HG02870 (cell line): ENCODE data around the gene TSPAN5.

Source experiments
- ATAC-seq: cut with Tn5 transposase; IDR thresholded peaks from one replicate; pipeline ENCODE4 v1.9.1; 2021; ENCODE audit warnings: mild to moderate bottlenecking, moderate library complexity; ENCODE audit not compliant: unreplicated experiment

Gene TSPAN5

DNA sequence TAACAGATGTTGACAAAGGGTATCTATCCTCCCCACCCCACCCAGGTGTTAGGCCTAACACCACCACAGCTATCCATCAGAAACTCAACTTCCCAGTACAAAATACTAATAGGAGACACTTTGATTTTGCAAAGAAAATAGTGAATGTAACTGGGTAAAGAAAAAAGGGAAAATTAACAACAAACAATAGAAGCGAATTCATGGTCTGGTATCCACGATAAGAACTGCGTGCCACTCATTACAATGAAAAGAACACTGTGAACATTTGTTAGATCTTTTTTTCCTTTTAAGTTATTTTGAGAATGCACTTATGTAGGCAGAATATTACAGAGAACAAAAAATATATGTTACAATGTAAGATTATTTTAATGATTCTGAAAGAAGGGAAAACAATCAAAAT lies 12.0 kb downstream of the TSPAN5 start:
- ATAC-seq, result no peak

DNA sequence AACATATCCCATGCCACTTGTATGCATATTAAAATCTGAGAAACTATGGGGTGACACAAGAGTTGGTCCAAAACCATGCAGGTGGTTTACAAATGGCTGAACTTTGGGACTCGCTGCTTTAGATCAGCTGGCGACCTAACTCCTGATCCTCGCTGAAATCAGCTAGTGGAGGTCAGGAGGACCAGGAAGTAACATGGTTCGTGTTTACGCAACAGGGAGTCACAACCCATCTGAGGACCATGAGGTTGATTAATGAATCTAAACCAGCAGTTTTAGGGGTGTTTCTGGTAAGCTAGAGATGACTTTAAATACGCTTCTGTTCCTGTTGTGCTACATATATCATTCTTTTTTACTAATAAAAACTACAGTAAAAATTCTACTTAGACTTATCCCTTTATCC lies 12.9 kb downstream of the TSPAN5 start:
- no peak for ATAC-seq

DNA sequence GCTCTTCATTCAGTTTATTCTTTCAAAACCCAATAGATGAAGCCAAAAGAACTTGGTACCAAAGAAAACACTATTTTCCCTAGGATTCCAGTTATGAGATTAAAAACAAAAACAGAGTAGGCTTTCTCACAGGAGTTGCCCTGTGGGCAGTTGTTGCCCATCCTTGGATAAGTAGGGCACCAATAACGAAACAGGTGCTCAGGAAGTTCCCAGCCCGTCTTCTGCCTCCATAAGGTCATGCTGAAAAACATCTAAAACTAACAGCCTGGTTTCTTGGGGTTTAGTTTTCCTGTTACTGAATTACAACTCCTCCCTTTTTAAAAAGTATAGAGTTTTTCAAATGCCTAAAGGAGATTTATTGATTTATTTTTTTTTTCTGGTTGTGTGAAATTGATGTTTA lies 14.7 kb downstream of the TSPAN5 start:
- ATAC-seq, result no peak

DNA sequence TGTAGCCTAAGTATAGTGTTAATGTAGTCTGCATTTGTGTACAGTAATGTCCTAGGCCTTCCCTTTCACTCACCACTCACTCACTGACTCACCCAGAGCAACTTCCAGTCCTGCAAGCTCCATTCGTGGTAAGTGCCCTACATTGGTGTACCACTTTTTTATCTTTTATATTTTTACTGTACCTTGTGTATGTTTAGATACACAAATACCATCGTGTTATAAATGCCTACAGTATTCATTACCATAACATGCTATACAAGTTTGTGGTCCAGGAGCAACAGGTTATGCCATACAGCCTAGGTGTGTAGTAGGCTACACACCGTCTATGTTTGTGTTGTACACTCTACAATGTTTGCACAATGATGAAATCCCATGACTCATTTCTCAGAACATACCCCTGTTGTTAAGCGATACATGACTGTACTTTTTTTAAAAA lies 15.4 kb downstream of the TSPAN5 start:
- ATAC-seq, result no peak

DNA sequence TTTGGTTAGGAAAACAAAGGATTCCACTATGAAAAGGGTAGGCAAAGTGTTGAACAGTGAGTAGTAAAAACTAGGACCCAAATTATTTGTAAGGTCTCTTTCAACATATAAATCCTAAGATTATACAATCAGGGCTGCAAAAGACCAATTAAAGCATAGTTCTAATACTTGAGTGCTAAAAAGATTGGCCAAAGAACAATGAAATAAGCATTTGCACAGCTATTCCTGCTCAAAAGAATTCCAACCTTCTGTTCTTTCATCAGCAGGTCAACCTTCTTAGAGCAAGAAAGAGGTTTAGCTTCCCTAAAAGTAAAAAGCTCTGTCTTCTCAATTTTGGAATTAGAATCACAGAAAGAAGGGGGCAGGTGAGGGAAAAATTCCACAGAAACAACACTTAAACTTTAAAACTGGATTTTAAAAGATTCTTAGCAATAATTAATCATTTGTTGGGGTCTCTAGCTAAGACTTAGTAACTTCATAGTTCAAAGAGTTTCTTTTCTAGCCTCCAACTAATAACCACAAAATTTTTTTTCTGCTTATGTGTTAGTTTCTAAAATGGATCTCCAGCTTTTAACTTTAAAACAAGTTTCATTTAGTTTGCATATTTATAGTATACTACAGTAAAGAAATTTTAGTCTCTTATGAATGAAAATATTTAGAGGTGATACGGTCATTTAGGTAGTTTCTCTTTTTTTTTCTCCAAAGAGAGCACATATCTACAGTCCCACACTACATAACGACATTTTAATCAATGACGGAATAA lies 16.3 kb downstream of the TSPAN5 start:
- no peak for ATAC-seq

DNA sequence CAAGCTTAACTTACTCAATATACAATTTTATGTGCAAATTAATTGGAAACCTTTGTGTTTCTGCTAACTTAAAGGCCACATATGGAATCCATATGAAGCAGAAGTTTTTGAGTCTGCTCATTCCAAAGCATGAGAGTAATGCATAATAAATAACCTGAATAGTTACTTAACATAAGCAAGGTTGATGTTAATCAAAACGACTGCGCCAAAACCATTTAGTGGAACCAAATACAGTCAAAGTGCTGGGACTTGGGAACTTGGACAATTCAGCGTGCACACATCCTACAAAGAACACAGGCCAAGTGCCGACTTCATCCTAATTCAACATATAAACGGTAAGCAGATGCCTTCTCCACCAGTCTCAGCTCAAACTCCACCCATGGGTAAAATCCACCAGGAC lies 17.0 kb downstream of the TSPAN5 start:
- no peak for ATAC-seq

DNA sequence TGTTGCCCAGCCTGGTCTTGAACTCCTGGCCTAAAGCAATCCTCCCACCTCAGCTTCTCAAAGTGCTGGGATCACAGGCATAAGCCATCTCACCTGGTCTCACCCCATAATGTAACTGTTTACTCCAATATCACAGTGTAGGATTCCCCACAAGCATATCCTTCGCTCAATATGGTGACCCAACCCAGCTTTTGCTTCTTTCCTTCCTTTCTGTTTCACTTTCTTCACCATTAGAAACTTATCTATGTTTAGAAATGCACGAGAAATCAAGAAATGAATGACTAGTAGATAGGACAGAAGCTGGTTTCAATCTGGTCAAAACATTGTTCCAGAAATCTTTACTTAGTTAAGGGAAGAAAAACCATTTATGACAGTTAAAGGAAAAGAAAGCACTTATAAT lies 18.9 kb downstream of the TSPAN5 start:
- ATAC-seq, result no peak

DNA sequence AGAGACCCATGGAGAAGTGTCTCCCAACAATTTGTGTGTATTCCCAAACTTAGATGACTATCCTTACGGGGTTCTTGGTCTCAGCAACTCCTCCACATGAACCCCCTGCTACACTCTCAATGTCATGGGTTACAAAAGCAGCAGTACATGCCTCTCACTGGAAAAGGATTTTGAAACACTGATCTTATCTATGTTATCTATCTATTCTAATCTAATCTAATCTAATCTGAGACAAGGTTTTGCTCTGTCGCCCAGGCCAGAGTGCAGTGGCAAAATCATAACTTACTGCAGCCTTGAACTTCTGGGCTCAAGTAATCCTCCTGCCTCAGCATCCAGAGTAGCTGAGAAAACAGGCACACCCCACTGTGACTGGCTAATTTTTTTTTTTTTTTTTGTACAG lies 19.3 kb downstream of the TSPAN5 start:
- no peak for ATAC-seq

DNA sequence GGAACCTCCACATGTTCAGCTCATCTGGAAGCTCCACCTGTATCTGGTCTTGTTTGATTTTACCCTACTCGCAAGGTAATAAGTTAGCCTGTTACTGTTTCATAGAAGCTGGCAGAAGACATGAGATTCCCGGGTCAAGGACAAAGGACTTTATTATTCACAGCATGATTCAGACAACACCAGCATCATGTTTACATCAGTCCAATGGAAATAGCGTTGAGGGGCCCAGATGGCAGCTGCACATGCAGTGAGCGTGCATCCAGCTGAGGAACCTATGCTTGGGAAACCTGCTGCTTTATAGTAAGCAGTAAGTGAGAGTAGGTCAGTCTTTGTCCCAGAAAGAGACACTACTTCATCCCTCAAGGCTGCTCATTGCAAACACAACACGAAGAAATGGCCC lies 19.8 kb downstream of the TSPAN5 start:
- ATAC-seq, result no peak

DNA sequence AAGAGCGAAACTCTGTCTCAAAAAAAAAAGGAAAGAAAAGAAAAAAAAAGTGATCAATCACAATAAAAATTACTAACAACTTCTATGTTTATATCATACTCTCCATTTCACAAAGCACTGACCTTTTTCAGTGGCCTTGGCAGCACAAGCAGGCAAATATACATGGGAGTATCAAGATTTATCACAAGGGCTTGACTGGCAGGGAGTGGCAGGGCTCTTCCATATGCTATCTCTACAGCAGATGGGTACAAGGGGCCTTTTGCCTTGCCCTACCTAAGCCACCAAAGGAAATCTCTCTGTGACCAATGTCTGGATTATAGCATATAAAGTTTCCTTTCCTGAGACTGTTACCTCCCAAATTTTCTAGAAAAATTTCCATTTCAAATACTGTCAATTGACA lies 24.4 kb downstream of the TSPAN5 start:
- no peak for ATAC-seq

DNA sequence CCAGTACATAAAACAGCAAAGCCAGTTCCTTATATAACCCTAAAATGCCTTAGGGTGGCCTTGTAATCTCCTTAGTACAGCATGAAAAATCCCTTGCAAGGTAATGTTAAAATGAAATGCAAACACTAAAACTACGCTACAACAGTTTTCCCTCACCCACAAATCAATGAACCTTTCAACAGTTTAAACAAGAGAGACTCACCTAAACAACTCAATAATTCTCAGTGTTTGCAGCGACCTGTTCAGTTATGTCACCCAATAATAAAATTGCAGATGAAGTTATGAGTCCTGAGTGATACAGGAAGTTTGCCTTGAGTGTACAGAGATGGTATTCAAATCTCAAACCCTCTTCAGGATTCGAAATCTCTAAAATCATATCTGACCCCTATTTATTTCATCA lies 25.3 kb downstream of the TSPAN5 start:
- ATAC-seq, result no peak

DNA sequence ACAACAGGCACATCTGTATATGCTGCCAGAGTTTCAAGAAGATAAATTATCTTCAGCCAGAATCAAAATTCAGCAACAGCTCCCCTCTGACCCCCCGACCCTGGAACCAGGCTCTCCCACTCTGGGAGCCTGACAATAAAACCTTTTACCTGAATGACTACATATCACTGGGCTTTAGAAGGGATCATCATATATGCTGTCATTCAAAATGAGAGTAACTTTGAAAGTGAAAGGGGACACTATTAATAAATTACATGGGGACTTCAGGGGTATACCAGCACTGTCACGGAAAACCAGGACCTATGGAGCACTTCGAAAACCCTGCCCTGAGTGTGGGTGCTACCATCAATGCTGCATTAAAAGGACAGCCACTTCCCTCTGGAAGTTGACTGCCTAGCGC lies 26.2 kb downstream of the TSPAN5 start:
- ATAC-seq, result no peak

DNA sequence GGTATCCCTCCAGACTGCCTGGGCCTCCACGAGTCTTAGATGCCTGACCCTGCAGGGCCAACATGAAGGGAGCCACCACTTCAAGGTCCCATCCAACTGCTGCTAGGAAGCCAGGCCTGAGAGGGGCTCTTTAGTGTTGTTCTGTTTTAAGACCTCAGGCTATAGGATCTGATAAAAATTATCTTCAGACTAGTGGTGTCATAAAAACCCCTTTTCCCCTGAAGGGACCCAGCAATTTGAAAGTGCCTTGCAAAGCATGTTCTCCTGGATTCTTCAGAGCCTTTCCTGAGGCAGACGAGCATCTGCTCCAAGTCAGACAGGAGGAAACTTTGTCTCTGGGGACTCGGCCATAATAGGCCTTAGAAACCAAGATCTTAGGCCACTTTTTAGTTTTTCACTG lies 26.9 kb downstream of the TSPAN5 start:
- no peak for ATAC-seq

DNA sequence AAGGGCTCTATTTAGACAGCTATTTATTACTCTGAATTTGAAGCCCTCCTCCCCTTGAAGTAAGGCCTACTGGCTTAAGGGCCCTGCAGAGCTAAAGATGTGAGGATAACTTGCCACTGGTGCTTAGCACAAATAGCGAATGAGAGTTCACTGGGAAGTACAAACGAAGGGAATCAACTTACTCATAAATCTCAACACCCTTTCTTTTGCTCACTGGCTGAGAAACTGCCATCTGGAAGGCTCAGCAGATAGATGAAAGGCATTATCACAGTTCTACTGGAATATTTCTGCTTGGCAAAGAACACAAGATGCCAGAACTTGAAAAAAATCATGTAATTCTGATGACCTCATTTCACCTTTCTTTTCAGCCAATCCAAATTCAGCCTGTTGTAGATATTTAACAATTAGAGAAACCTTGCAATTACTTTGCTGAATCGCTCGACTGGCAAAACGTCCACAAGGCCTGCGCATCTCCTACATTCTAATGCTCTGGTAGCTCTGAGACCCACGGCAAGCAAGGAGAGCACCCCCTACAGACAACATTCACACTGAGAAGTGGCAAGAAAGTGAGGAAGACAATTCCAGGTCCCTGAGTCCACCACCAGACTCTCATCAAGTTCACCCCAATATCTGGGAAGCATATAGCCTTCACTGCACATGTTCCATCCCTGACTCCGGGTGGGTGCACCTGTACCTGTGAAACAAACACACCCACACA lies 27.5 kb downstream of the TSPAN5 start:
- ATAC-seq, result no peak

DNA sequence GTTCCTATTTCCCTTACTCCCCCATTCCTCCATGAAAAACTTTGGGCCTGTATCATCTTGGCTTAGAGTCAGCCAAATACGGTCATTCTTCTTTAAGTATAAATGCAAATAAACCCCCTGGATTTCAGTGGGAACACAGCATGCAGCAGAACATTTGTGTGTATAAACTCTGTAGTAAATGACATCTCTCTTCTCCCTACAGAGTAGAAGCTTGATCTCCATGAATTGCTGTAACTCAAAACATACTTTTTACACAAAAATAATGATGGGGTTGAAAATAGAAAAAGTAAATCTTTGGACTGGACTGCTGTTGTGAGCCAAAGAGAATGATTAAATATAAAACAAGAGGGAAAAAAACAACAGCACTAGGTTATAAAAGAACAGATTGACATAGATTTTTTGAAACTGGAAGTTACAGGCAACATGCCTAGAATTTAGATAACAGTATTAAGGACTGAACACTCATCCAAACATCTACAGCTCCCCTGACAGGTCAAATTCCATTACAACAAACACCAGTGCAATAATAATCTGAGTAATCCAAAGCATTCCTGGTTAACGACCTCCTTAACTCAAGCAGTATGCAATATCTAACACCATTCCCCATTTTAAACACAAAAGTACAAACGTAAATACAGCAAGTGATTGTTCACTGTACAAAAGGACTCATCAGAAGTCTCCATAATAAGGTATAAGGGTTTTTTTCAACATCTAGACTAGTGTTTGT lies 30.7 kb downstream of the TSPAN5 start:
- no peak for ATAC-seq

DNA sequence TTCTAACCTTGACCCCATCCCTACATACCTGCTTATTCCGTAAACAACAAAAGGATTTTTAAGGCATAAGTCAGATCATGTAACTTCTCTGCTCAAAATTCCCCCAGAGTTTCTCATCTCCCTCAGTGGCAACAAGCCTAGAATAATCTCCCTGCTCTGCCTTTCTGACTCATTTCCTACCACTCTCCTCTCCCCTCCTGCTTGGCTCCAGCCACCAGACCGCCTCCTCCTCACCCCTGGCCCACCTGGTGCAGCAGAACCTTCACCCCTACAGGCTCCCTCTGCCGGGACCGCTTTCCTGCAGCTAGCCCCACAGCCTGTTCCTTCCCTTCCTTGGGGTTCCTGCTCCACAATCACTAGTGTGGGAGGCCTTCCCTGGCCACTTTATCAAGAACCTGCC lies 32.1 kb downstream of the TSPAN5 start:
- ATAC-seq, result no peak

DNA sequence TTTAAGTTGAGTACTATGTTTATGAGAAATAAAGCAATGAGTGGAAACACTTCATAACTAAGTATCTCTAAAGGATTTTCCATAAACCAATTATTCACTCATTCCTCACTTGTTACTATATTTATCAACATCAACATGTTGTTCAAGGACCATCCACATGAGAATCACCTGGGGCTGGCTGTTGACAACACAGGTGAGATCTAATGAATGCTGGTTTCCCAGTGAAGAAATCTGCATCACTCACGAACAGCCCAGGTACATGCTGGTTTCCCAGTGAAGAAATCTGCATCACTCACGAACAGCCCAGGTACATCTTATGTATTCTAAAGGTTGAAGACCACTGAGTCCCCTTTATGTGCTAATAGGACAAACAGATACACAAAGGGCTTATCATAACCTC lies 32.5 kb downstream of the TSPAN5 start:
- no peak for ATAC-seq

DNA sequence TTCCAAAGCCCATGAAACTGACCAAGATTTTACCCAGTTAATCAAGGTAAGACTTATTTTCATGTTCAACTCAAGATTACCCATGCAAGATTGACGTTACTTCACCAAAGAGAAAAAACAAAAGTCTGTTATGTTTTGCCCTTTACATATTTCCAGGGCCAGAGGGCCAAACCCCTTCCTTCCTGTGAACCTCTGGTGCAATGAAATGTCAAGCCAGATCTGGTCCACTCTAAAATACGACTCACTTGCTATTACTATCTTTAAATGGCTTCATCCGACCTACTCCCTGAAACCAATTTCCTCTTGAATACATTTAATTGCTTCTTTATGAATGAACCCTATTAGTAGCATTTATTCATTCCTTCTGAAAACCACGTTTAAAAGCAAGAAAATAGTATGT lies 33.0 kb downstream of the TSPAN5 start:
- ATAC-seq, result no peak

DNA sequence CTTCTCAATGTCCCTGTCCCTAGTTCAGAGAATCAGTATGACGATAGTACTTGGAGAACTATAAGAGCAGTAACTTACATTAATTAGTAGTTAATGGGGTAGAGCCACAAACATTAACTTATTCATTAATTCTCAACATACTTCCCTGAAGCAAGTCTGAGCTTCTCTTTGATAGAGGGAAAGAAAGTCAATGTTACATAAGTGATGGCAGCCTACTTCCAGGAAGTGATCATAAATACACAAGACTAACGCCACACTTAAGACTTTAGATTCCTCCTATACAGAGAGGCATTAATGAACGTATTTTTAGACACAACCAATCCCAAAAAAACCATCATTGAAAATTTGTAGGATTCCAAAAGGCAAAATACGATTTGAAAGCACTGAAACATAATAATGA lies 33.8 kb downstream of the TSPAN5 start:
- ATAC-seq, result no peak

DNA sequence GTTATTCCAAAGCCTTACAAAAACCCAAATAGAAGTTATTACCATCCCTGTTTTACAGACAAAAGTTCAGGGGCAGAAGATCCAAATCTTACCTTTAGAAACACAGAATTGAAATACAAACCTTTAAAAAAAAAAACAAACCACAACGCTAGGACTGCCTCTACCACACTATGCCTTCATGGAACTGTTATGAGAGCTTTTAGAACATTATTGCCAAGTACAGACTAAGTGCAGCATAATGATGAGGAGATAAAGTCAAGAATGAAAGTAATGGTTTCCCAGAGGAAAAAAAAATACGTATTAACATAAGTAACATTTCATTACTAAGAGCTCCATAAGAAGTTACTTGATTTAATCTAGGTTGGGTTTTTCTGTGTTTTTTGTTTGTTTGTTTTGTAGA lies 34.3 kb downstream of the TSPAN5 start:
- no peak for ATAC-seq

DNA sequence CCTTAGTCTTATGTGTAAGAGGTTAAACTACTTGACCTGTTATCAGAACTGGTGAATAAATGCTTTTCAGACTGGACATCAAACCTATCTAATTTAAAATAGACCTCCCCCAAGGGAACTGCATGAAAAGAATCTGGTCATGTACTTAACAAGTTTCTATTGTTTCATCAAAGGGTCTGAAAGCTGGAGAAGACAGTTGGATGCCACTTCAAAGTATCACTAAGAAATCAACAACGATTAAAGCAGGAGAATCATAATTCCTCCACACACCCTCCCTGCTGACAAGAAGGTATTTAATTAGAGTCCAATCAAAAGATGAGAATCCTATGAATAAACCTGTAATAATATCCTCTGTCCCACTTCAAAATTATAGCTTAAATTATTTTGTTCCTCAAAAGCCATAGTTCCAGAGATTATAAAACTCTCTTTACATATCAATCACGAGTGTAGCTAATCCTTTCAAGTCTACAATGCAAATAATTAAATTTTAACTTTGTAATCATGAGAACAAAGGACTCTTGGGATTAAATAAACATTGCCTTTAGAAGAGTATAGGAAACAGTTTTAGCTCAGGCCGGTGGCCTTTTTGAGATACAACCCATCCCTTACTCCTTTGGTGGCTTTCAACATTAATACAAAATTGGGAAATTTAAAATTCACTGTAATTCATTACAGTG lies 35.1 kb downstream of the TSPAN5 start:
- no peak for ATAC-seq
